ENCODE measurements around the gene PSMB2. TPM values are rescaled to one million over a fixed set of nuclear protein-coding genes. Genes with fewer than 3 reads are reported as not detected.

PSMB2 gene
- total RNA-seq, 1 experiment from 2014 or later: 122 TPM

DNA sequence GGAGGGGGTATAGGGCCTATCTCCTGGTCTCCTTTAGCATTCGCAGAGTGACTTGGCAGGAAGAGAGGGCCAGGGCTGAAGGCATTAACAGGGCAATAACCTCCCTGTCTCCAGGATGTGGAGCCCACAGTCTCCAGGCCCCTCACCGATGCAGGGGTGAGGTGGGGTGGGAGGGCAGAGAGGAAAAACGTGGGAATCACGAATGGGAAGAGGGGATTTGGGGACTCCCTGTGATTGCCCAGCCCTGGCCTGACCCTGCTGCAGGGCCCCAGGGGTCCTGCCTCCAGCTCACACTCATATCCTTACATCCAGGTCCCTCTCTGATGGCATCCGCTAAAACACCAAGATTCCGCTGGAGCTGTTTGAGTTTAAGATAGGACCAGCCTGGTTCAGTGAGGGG lies 53.6 kb downstream of the PSMB2 start:
- POLR2A ChIA-PET: no interaction called here
- RAD21 ChIA-PET (ENCODE audit: low non-redundant PET in 1 of 2, low total read pairs in 2 of 2, uncharacterized antibody in 2 of 2, unreplicated experiment in 2 of 2): no interaction called here
- no TSS peak for BruUV-seq (replicated peaks)

DNA sequence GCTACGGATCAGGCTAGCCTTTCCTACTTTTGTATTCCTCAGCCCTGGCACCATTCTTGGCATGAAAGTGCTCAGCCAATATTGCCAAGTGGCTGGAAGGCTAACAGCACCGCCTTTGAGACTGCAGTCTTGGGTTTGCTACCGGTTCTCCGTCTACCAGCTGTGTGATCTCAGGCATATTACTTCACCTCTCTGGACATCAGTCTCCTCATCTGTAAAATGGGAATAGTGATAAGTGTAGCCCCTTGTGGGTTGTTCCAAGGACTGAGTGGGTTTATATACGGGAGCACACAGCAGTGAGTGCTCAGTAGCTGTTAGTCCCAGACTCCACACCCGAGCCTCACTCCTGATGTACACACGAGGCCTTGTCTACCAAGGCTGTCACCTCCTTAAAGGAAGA lies 54.5 kb downstream of the PSMB2 start:
- H3K4me1 ChIP-seq (ENCODE audit: control insufficient read depth in 1 of 2, insufficient read depth in 2 of 2, low read length in 2 of 2): no peaks in the 10 kb centered on the region
- intact Hi-C loops (cut with micrococcal nuclease): no loop called here
- H3K27ac ChIP-seq (ENCODE audit: low read depth, low read length): no peak overlapping the region
- ATAC-seq (no peak), DNase-seq (ENCODE audit: low read depth, low spot score) (no peak)
- H2AFZ ChIP-seq (ENCODE audit: low read depth, low read length, poor library complexity, severe bottlenecking): no peak overlapping the region
- H3K79me2 ChIP-seq (ENCODE audit: insufficient read depth, low read length): no peaks in the 10 kb centered on the region
- H3K9ac ChIP-seq (ENCODE audit: low read length): no peak overlapping the region
- ChIA-PET RAD21 (ENCODE audit: low non-redundant PET in 1 of 2, low total read pairs in 2 of 2, uncharacterized antibody in 2 of 2, unreplicated experiment in 2 of 2) (no interaction called here), POLR2A (no interaction called here), CTCF (no interaction called here)
- BruUV-seq (replicated peaks): no TSS peak
- H4K20me1 ChIP-seq (ENCODE audit: insufficient read depth): no peaks in the 10 kb centered on the region
- no peaks in the 10 kb centered on the region for H3K9me3 ChIP-seq (ENCODE audit: control insufficient read depth in 1 of 2, insufficient read depth in 1 of 2, low read depth in 1 of 2, low read length in 2 of 2)
- no peak overlapping the region for H3K4me3 ChIP-seq (replicated peaks in 1 of 2; ENCODE audit: low read depth in 1 of 2, low read length in 2 of 2)
- H3K9me2 ChIP-seq (ENCODE audit: insufficient read depth): no peaks in the 10 kb centered on the region
- no peaks in the 10 kb centered on the region for H3K27me3 ChIP-seq (ENCODE audit: insufficient read depth, low read length)
- H3K4me2 ChIP-seq (ENCODE audit: low read length): no peak overlapping the region
- H3K36me3 ChIP-seq (ENCODE audit: control insufficient read depth in 1 of 2, insufficient read depth in 2 of 2, low read length in 2 of 2): peaks cover 0 to 8% of the 10 kb centered on the region in 2 experiments; a peak in 1 of 4 replicates
- TF ChIP-seq SIN3A (IDR thresholded peaks at IDR 0.05; ENCODE audit: low read depth): no peak
- TF ChIP-seq RAD21 (IDR thresholded peaks at IDR 0.05; ENCODE audit: low read depth): no peak
- no peak for TF ChIP-seq ELF1 (IDR thresholded peaks at IDR 0.05; ENCODE audit: borderline replicate concordance, low read depth)
- TF ChIP-seq EZH2phosphoT487 (IDR thresholded peaks at IDR 0.05; ENCODE audit: borderline replicate concordance): no peak
- TF ChIP-seq SP1 (IDR thresholded peaks at IDR 0.05; ENCODE audit: low read depth): no peak
- TF ChIP-seq, protein P1, sequence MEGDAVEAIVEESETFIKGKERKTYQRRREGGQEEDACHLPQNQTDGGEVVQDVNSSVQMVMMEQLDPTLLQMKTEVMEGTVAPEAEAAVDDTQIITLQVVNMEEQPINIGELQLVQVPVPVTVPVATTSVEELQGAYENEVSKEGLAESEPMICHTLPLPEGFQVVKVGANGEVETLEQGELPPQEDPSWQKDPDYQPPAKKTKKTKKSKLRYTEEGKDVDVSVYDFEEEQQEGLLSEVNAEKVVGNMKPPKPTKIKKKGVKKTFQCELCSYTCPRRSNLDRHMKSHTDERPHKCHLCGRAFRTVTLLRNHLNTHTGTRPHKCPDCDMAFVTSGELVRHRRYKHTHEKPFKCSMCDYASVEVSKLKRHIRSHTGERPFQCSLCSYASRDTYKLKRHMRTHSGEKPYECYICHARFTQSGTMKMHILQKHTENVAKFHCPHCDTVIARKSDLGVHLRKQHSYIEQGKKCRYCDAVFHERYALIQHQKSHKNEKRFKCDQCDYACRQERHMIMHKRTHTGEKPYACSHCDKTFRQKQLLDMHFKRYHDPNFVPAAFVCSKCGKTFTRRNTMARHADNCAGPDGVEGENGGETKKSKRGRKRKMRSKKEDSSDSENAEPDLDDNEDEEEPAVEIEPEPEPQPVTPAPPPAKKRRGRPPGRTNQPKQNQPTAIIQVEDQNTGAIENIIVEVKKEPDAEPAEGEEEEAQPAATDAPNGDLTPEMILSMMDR (IDR thresholded peaks at IDR 0.05 in 2 of 3, conservative IDR thresholded peaks at IDR 0.05 in 1 of 3; ENCODE audit: borderline replicate concordance in 1 of 3, insufficient read depth in 1 of 3, low read depth in 2 of 3, low read length in 2 of 3): no peak
- TF ChIP-seq POLR2AphosphoS5 (IDR thresholded peaks at IDR 0.05; ENCODE audit: low read depth, low read length): no peak
- TF ChIP-seq EZH2 (IDR thresholded peaks at IDR 0.05): no peak
- no peak for TF ChIP-seq TCF7L2 (IDR thresholded peaks at IDR 0.05; ENCODE audit: borderline replicate concordance, extremely low read depth, insufficient read depth, insufficient read length)
- no peak for TF ChIP-seq FOSL1 (IDR thresholded peaks at IDR 0.05; ENCODE audit: low read depth)
- TF ChIP-seq POLR2A (IDR thresholded peaks at IDR 0.05; ENCODE audit: borderline replicate concordance, extremely low read depth, insufficient read depth, insufficient read length): no peak
- no peak for TF ChIP-seq SRF (IDR thresholded peaks at IDR 0.05; ENCODE audit: low read depth)
- no peak for TF ChIP-seq ZFX (IDR thresholded peaks at IDR 0.05)
- TF ChIP-seq ZNF274 (IDR thresholded peaks at IDR 0.05; ENCODE audit: low read depth, low read length): no peak
- TF ChIP-seq CBX3 (IDR thresholded peaks at IDR 0.05; ENCODE audit: low read depth): no peak

More for the DNA sequence above, 53.6 kb downstream of the PSMB2 start:
- no peaks in the 10 kb centered on the region for H4K20me1 ChIP-seq (ENCODE audit: insufficient read depth)
- no peak overlapping the region for H3K27ac ChIP-seq (ENCODE audit: low read depth, low read length)
- no peak overlapping the region for H2AFZ ChIP-seq (ENCODE audit: low read depth, low read length, poor library complexity, severe bottlenecking)
- no peak for TF ChIP-seq JUND (IDR thresholded peaks at IDR 0.05)
- TF ChIP-seq, protein P1 (IDR thresholded peaks at IDR 0.05 in 2 of 3, conservative IDR thresholded peaks at IDR 0.05 in 1 of 3; ENCODE audit: borderline replicate concordance in 1 of 3, insufficient read depth in 1 of 3, low read depth in 2 of 3, low read length in 2 of 3): no peak
- TF ChIP-seq EGR1 (IDR thresholded peaks at IDR 0.05; ENCODE audit: low read depth): no peak
- no peak for TF ChIP-seq SP1 (IDR thresholded peaks at IDR 0.05; ENCODE audit: low read depth)
- no peak for TF ChIP-seq YY1 (IDR thresholded peaks at IDR 0.05; ENCODE audit: extremely low read depth, insufficient replicate concordance, low read depth, low read length)
- TF ChIP-seq, protein P2, sequence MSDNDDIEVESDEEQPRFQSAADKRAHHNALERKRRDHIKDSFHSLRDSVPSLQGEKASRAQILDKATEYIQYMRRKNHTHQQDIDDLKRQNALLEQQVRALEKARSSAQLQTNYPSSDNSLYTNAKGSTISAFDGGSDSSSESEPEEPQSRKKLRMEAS (IDR thresholded peaks at IDR 0.05): no peak
- H3K79me2 ChIP-seq (ENCODE audit: insufficient read depth, low read length): no peaks in the 10 kb centered on the region
- ATAC-seq: no peak
- intact Hi-C loops (cut with micrococcal nuclease): no loop called here
- CTCF ChIA-PET: no interaction called here
- peaks cover 0 to 8% of the 10 kb centered on the region in 2 experiments; a peak in 1 of 4 replicates for H3K36me3 ChIP-seq (ENCODE audit: control insufficient read depth in 1 of 2, insufficient read depth in 2 of 2, low read length in 2 of 2)
- H3K4me1 ChIP-seq (ENCODE audit: control insufficient read depth in 1 of 2, insufficient read depth in 2 of 2, low read length in 2 of 2): no peaks in the 10 kb centered on the region
- H3K9me2 ChIP-seq (ENCODE audit: insufficient read depth): no peaks in the 10 kb centered on the region
- no peak for DNase-seq (ENCODE audit: low read depth, low spot score)
- no peak overlapping the region for H3K9ac ChIP-seq (ENCODE audit: low read length)
- H3K4me2 ChIP-seq (ENCODE audit: low read length): no peak overlapping the region
- H3K4me3 ChIP-seq (replicated peaks in 1 of 2; ENCODE audit: low read depth in 1 of 2, low read length in 2 of 2): no peak overlapping the region
- H3K27me3 ChIP-seq (ENCODE audit: insufficient read depth, low read length): no peaks in the 10 kb centered on the region
- no peaks in the 10 kb centered on the region for H3K9me3 ChIP-seq (ENCODE audit: control insufficient read depth in 1 of 2, insufficient read depth in 1 of 2, low read depth in 1 of 2, low read length in 2 of 2)

Data from HCT116 (cell line).